Measurements from ENCODE around the gene DOCK10. TPM values are rescaled to one million over a fixed set of nuclear protein-coding genes. Genes with fewer than 3 reads are reported as not detected.

The DOCK10 gene
- total RNA-seq = 17.6 and 24.0 TPM in 2 replicates

DNA sequence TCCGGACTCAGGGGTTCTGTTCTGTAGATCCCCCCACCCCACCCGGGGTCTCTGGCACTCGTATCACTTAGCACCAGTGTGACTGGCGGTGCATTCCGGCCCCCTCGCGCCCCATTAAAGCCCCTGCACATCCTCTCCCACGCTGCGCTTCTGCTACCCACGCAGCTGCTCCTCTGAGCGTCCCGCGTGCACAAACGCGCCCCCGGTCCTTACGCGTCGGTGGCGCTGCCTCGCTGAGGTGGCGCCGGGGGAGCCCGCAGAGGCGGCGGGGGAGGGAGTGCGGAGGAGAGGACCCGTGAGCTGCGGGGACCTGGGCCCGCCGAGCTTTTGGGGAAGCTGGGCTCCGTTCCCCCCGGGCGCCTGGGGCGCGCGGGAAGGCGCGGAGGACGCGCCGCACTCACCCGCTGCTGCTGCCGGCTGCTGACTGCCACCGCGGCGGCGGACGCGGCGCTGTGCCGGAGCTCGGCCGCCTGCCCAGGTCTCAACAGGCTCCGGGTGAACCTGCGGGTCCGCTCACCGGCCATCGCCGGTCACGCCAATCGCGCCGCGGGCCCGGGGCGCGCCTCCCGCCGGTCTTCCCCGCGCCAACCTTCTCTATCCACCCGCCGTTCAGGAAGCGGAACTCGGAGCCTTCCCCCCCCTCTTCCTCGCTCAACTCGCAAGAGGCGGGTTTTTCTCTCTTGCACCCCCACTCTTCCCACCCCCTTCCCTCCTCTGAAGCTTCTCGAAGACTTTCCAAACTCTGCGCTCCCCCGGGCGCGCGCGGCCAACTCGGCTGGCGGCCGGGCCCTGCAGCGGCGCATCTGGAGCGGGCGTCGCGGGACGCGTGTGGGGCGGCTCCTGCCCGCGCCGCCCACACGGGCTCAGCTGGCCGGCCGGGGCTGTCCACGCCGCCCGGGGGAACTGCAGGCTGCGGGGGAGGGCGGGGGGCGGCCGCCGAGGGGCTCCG, at the start of gene DOCK10:
Gene DOCK10, minus strand, starts transcription at position 618 of the 949 bp plus-strand sequence. Its CDS starts 94 bp downstream, at position 524.

GRCh38 chr2:224716201-224716600, 326.1 kb downstream of the DOCK10 start, which contains the start of gene CCDC195:
TSS of gene CCDC195 (minus strand) at chr2:224716365. CDS start at chr2:224716365, 0 bp downstream.

